ENCODE measurements around the gene CNTNAP1.

CNTNAP1 gene

GRCh38 chr17:42683407-42684034, 1.2 kb downstream of the CNTNAP1 start:
- no peak for FAIRE-seq
- no peak for TF ChIP-seq CTCF (IDR thresholded peaks at IDR 0.05; ENCODE audit: insufficient read depth, missing control alignments)
- DNase-seq (ENCODE audit: insufficient read length, low spot score), result no peak

- FAIRE-seq (no peak), DNase-seq (ENCODE audit: insufficient read length, low spot score) (no peak)
- TF ChIP-seq CTCF (IDR thresholded peaks at IDR 0.05; ENCODE audit: insufficient read depth, missing control alignments), result no peak
Measured at GRCh38 chr17:42684929-42685556, 2.7 kb downstream of the CNTNAP1 start.

- no peak for FAIRE-seq
- DNase-seq (ENCODE audit: insufficient read length, low spot score), result no peak
- TF ChIP-seq CTCF (IDR thresholded peaks at IDR 0.05; ENCODE audit: insufficient read depth, missing control alignments), result no peak
Measured at GRCh38 chr17:42685831-42686230, 3.5 kb downstream of the CNTNAP1 start.

- no peak for TF ChIP-seq CTCF (IDR thresholded peaks at IDR 0.05; ENCODE audit: insufficient read depth, missing control alignments)
- FAIRE-seq, result no peak
- DNase-seq (ENCODE audit: insufficient read length, low spot score), result no peak
Measured at GRCh38 chr17:42686520-42687128, 4.3 kb downstream of the CNTNAP1 start.

- DNase-seq (ENCODE audit: insufficient read length, low spot score) (no peak), FAIRE-seq (no peak)
- TF ChIP-seq CTCF (IDR thresholded peaks at IDR 0.05; ENCODE audit: insufficient read depth, missing control alignments), result no peak
Measured at GRCh38 chr17:42687707-42688320, 5.5 kb downstream of the CNTNAP1 start.

- no peak for FAIRE-seq
- DNase-seq (ENCODE audit: insufficient read length, low spot score), result no peak
- TF ChIP-seq CTCF (IDR thresholded peaks at IDR 0.05; ENCODE audit: insufficient read depth, missing control alignments), result no peak
Measured at GRCh38 chr17:42690596-42690995, 8.3 kb downstream of the CNTNAP1 start.

All from D721Med (cell line).